ENCODE measurements around the gene DUSP22.
"Not testable (repeated sequence)": the region's sequence is repeated elsewhere in the genome, so short reads cannot be mapped to it uniquely, and the experiment has no call there.

Gene DUSP22

DNA sequence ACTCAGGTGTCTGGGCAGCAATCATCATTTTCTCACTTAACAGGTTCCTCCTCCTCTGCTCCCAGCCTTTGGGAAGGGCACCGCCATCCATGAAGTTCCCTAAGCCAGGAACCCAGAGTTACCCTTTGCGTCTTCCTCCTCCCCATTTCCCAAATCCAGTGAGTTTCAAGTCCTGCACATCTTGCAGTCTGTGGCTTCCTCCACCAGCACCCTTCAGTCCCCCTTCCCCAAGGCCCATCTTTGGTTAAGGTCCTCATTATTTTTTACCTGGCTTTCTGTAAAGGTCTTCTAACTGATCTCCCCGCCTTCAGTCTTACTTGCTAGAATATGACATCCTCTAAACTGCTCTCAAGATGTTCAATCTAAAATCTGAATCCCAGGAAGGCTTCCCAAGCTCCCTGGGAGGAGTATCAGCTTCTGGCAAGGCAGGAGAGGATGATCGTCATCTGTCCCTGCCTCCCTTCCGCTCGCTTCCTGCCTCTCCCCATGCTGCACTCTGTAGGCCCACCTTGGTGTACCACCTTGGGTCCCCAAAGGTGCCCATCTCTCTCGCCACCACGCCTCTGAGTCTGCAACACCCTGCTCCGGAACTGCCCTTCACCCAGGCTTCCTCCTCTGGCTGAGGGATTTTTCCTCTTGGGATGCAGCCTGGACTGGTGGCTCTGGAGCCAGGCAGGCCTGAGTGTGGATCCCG lies 11.4 kb upstream of the DUSP22 start:
- DNase-seq (ENCODE audit: low read depth): no peak

- DNase-seq (ENCODE audit: low read depth): no peak
Measured at GRCh38 chr6:281469-282103, 10.7 kb upstream of the DUSP22 start.

GRCh38 chr6:282177-282866 lies 10.0 kb upstream of the DUSP22 start:
- no peak for DNase-seq (ENCODE audit: low read depth)

GRCh38 chr6:282867-283416 lies 9.3 kb upstream of the DUSP22 start:
- no peak for DNase-seq (ENCODE audit: low read depth)

DNA sequence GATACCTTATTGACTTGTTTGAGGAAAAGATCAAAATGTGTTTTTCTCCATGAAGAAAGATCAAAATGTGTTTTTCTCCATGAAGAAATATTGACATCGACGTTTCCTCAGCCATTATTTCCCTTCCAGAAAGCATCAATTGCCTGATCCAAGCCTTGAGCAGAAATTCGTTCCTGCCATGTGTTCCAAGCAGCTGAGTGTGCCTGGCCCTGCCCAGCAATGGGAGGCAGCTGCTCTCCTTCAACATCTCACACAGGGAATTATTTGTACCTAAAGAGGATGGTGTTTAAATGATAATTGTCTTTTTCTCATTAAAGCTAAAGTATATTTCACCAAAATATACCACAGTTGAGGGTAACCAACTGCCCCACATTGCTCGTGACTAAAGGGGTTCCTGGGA lies 7.8 kb upstream of the DUSP22 start:
- no peak for DNase-seq (ENCODE audit: low read depth)

- no peak for DNase-seq (ENCODE audit: low read depth)
Measured at GRCh38 chr6:285030-285771, 7.1 kb upstream of the DUSP22 start.

DNA sequence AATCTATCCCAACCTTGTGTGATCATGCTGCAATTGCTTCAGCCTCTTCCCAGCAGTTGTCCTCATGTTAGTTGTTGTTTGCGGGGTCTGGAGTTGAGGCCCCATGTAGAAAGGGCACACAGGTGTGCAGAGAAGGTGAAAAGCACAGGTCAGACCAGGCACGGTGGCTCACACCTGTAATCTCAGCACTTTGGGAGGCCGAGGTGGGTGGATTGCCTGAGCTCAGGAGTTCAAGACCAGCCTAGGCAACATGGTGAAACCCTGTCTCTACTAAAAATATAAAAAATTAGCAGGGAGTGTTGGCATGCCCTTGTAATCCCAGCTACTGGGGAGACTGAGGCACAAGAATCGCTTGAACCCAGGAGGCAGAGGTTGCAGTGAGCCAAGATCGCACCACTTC lies 6.4 kb upstream of the DUSP22 start:
- not testable (repeated sequence) for DNase-seq (ENCODE audit: low read depth)

DNA sequence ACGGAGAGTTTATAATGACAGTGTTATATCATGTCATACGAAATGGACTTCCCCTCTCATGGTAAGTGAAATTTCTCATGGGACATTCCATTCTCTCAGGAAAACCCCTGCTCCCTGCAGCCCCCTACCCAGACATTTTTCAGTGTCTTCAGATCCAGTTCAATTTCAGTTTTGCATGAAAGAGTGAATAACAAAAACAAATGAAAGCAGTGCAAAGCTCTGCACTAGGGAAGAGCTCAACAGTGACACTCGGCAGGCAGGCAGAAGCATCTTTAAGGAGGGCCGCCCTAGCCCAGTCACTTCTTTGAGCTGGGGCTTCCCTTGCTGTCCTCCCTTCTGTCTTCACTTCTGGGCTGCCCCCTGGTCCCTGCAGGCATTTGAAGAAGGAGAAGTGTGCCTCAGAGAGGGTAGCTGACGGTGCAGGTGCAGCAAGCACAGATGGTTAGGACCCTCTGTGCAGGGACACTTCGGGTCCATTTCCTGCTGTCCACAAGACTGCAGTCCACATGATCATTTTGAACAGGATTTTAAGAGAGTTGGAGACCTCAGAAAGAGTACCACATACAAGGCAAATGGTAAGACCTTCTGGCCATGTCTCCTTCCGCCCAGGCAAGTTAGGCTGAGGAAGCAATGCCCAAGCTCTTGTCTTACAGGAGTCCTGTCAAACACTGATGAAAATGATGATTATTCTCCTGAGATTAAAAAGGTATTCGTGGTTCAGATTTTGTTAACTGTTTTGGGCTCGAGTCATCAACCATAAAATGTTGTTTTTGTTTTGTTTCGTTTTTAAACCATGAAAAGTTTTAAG lies 5.4 kb upstream of the DUSP22 start:
- DNase-seq (ENCODE audit: low read depth): no peak

DNA sequence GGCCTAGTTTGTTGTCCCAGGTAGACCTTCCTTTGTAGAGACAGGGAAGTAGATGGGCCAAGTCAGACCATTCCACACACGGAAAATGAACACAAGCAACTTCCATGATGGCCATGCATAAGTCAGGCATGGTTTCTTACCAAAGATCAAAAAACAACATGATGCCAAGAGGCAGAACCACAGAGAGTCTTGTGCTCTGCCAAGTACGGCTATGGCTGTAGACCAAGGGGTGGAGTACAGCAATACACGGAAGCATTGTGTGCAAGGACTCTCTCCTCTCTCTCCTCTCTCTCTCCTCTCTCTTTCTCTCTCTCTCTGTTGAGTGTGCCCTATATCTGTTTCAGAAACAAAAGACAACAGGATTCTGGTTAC lies 4.8 kb upstream of the DUSP22 start:
- DNase-seq (ENCODE audit: low read depth): no peak

DNA sequence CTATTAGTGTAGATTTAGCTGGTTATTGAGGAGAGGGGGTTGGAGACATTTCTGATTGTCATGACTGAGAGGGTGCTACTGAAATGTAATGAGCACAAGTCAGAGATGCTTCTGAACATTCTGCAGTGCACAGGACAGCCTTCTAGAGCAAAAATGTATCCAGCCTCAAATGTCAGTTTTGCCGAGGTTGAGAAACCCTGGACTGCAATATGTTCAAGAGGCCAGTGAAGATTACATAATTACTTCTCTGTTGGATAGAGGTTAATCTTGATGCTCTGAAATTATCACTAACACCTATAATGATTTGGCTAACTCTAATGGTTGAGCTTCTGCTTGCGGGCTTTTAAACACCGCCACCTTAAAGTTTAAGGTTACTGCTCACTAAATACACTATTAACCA lies 3.4 kb upstream of the DUSP22 start:
- DNase-seq (ENCODE audit: low read depth): no peak

- no peak for DNase-seq (ENCODE audit: low read depth)
Measured at GRCh38 chr6:290111-290922, 2.0 kb upstream of the DUSP22 start.

DNA sequence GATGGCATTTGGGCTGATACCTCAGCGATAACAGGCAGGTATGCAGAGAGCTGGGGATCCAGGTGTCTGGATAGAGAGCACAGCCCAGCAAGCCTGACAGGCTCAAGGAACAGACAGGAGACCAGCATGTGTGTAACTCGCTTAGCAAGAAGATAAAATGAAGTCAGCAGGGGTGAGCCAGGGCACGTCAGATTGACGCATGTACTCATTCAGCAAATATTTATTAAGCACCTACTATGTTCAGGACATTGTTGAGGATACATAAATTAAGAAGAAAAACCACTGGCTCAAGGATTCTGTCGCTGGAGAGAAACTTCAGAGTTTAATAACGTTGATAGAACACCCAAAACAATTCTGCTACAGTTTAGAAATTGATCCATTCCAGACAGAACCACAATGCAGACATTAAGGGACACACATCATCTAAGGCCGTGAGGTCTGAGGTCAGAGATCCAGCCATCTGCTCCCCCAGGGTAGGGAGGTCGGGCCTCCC lies 1.0 kb upstream of the DUSP22 start:
- no peak for DNase-seq (ENCODE audit: low read depth)

GRCh38 chr6:292506-293192 lies 362 bp downstream of the DUSP22 start:
- no peak for DNase-seq (ENCODE audit: low read depth)

- no peak for DNase-seq (ENCODE audit: low read depth)
Measured at GRCh38 chr6:293193-294174, 1.2 kb downstream of the DUSP22 start.

DNA sequence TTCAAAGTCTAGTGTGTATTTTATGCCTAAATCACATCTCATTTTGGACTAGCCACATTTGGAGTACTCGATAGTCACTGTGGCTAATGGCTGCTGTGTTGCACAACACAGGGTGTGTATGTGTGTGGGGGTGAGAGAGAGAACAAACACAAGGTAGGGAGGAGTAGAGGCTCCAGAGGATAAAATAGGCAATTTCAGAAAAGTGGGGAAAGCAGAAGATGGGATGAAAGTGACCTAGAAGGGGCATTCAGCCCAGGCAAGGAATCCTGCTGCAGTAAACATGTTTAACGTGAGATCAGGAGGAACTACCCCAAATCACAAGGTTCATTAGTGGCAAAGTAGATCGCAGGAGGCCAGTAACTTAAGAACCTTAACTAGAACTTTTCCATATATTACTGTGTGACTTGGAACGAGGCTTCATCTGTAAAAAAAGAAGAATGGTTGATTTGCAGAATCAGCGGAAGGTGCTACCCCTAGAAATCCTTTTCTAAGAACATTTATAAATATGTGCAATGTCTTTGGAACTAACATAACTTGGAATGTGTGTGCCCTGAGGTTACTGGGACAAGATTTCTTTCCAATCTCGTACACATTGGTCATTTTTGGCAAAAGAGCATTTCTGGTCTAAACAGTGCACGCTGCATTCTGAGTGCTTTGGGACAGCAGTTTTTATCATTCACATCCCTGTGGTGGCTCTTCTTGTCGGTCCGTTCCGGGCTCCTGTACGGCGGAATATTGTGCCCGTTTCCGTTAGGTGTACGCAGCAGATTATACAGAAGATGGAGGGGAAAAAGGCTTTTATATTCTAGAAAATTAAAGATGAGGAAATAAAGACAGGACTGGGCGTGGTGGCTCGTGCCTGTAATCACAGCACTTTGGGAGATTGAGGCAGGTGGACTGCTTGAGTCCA lies 2.6 kb downstream of the DUSP22 start:
- no peak for DNase-seq (ENCODE audit: low read depth)

DNA sequence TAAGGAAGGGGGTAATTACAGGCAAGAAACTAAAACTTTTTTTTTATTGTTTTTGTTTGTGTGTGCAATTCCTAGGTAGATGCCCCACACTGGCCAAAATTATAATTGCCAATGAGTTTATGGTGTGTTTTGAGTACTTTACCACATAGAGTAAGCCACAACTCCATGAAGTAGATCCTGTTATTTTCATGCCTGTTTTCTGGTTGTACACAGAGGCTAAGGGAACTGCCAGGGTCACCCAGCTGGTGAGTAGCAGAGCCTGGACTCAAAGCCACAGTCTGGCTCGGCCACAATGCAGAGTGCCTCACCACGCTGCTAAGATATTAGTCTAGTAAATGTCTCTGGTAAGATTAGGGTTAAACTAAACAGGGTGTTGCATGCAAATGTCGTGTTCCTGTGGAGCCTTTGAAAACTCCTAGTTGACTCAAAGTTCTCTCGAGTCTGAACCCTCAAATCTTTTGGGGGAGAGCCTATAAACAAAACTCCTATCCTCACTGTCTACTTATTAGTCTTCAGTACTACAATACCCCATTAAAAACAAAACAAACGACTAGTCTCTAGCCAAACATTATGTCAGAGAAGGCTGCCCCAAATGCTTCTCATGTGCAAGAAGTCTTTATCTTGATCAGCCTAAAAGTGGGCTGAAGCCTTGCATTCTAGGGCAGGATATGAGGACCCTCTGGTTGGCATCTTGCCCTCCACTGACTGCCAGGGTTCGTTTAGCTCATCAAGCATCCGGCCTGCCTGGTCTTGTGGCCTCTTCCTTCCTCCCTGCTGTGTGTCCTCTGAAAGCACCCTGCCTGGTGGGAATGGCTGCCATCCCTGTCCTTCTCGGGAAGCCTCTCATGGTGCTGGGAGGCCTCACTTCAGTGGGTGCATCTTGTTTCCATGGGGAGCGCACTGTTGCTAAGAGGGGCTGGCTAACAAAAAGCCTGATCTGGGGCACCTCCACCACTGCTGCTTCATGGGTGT lies 4.2 kb downstream of the DUSP22 start:
- no peak for DNase-seq (ENCODE audit: low read depth)

All from stromal cell of bone marrow (primary cell).